ENCODE results near the gene NR1D1.

The NR1D1 gene

DNA sequence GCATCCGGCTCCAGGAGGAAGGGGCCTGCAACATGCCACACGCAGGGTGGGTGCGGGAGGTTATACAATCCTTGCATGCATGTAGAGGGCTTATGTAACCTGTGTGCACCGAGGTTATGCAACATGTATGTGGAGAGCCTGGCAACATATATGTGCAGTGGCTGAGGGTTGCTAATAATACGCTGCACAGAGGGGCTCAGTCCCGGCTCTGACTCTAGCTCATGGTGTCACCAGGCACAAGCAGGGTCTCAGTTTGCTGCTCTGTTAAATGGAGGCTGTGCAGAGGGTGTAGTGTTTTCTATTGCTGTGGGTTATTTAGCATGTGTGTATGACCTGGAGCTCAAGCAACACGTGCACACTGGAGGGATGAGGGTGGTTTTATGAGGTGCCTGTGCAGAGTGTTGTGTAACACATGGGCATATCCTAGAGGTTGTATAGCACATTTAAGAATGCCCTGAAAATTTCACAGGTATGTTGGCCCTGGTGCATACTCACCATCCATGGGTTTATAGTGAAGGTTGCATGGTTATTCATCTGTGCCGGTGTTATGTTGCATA lies 24.4 kb downstream of the NR1D1 start:
- Histone ChIP-seq H3K4me2 (ENCODE audit: low read depth, low read length, poor library complexity, severe bottlenecking) (peak overlapping the region; percentile 45), H3K4me1 (ENCODE audit: insufficient read depth, low read length, poor library complexity, severe bottlenecking) (peaks cover 24% of the 10 kb centered on the region)
- TF ChIP-seq, protein P1, sequence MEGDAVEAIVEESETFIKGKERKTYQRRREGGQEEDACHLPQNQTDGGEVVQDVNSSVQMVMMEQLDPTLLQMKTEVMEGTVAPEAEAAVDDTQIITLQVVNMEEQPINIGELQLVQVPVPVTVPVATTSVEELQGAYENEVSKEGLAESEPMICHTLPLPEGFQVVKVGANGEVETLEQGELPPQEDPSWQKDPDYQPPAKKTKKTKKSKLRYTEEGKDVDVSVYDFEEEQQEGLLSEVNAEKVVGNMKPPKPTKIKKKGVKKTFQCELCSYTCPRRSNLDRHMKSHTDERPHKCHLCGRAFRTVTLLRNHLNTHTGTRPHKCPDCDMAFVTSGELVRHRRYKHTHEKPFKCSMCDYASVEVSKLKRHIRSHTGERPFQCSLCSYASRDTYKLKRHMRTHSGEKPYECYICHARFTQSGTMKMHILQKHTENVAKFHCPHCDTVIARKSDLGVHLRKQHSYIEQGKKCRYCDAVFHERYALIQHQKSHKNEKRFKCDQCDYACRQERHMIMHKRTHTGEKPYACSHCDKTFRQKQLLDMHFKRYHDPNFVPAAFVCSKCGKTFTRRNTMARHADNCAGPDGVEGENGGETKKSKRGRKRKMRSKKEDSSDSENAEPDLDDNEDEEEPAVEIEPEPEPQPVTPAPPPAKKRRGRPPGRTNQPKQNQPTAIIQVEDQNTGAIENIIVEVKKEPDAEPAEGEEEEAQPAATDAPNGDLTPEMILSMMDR (conservative IDR thresholded peaks at IDR 0.05; ENCODE audit: low read length): no peak
- TF ChIP-seq EZH2phosphoT487 (IDR thresholded peaks at IDR 0.05; ENCODE audit: borderline replicate concordance): no peak

DNA sequence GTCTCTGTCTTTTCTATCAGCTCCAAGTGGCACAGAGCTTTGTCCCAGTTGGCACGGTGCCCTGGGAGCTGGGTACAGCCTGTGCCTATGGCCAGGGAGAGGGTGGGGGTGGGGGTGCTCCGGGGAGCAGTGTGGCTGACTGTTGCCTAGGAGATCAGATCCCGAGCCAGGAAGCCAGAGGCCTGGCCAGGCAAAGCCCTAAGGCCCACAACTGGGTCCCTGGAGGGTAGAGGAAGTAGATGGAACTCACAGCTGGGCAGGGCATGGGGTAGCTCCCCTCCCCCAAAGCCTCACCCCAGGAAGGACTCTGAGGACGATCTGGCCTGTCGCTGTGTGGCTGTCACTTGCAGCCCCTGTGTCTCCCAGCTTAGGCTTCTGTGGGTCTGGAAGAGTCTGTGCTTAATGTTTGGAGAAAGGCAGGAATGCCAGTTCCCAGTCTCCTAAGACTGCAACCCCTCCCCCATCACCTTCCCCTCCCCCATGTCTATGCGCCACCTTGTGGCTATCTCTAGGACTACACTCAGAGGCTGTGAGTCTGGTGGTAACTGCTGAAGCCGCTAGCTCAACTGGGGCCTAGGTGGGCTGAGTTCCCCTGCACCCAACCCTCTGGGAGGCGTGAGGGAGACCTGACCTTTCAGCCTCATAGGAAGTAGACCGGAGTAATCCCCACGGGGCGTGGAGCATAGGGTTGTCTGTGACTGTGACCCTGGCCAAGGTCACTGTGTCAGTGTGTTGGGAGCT lies 25.0 kb downstream of the NR1D1 start:
- Histone ChIP-seq H3K4me2 (ENCODE audit: low read depth, low read length, poor library complexity, severe bottlenecking) (peak overlapping the region; percentile 45), H3K9ac (ENCODE audit: low read depth, low read length, poor library complexity, severe bottlenecking) (no peak overlapping the region), H3K36me3 (ENCODE audit: insufficient read depth, low read length) (no peaks in the 10 kb centered on the region; the same call in 1 of the 2 replicates), H3F3A (ENCODE audit: low read depth) (no peaks in the 10 kb centered on the region), H3K4me3 (ENCODE audit: low read length, poor library complexity, severe bottlenecking) (no peak overlapping the region), H2AFZ (ENCODE audit: low read length) (no peak overlapping the region), H3K79me2 (ENCODE audit: insufficient read depth, low read length) (peaks cover 14% of the 10 kb centered on the region; the same call in 1 of the 2 replicates), H3K4me1 (ENCODE audit: insufficient read depth, low read length, poor library complexity, severe bottlenecking) (peaks cover 30% of the 10 kb centered on the region), H3K9me2 (replicated peaks; ENCODE audit: low read depth, low read length) (no peaks in the 10 kb centered on the region), H4K20me1 (ENCODE audit: insufficient read depth, low read length, poor library complexity, severe bottlenecking) (no peaks in the 10 kb centered on the region), H3K9me3 (ENCODE audit: insufficient read depth, low read depth, low read length) (no peaks in the 10 kb centered on the region), H3K27me3 (ENCODE audit: insufficient read depth, low read length, poor library complexity, severe bottlenecking) (no peaks in the 10 kb centered on the region)
- TF ChIP-seq EZH2phosphoT487 (IDR thresholded peaks at IDR 0.05; ENCODE audit: borderline replicate concordance): no peak
- TF ChIP-seq, protein P1 (conservative IDR thresholded peaks at IDR 0.05; ENCODE audit: low read length): peak; percentile 98

More for the DNA sequence above, 24.4 kb downstream of the NR1D1 start:
- no peak overlapping the region for H2AFZ ChIP-seq (ENCODE audit: low read length)
- H4K20me1 ChIP-seq (ENCODE audit: insufficient read depth, low read length, poor library complexity, severe bottlenecking): no peaks in the 10 kb centered on the region
- no peaks in the 10 kb centered on the region for H3K27me3 ChIP-seq (ENCODE audit: insufficient read depth, low read length, poor library complexity, severe bottlenecking)
- no peaks in the 10 kb centered on the region for H3K9me2 ChIP-seq (replicated peaks; ENCODE audit: low read depth, low read length)
- no peak overlapping the region for H3K9ac ChIP-seq (ENCODE audit: low read depth, low read length, poor library complexity, severe bottlenecking)
- no peaks in the 10 kb centered on the region for H3K9me3 ChIP-seq (ENCODE audit: insufficient read depth, low read depth, low read length)
- no peaks in the 10 kb centered on the region for H3F3A ChIP-seq (ENCODE audit: low read depth)
- H3K36me3 ChIP-seq (ENCODE audit: insufficient read depth, low read length): no peaks in the 10 kb centered on the region; the same call in 1 of the 2 replicates
- H3K79me2 ChIP-seq (ENCODE audit: insufficient read depth, low read length): peaks cover 10% of the 10 kb centered on the region; the same call in 1 of the 2 replicates
- H3K4me3 ChIP-seq (ENCODE audit: low read length, poor library complexity, severe bottlenecking): no peak overlapping the region

DNA sequence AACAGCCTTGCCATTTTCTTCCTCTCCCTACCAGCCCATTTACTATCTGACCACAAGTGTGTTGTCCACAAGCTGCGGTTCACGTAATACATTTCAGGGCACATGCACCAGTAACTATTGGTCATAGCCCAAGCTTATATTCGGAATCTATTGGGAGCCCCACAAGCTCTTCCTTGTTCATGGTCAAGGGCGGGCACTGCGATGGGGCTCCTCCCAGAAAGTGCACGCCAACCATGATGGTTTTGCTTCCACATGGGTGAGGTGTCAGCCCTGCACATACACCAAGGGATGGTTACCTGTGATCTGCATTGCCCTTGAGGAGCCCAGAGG lies 25.6 kb downstream of the NR1D1 start:
- no peaks in the 10 kb centered on the region for H3F3A ChIP-seq (ENCODE audit: low read depth)
- peaks cover 36% of the 10 kb centered on the region for H3K4me1 ChIP-seq (ENCODE audit: insufficient read depth, low read length, poor library complexity, severe bottlenecking)
- H3K9me3 ChIP-seq (ENCODE audit: insufficient read depth, low read depth, low read length): no peaks in the 10 kb centered on the region
- H3K4me2 ChIP-seq (ENCODE audit: low read depth, low read length, poor library complexity, severe bottlenecking): peak overlapping the region; percentile 45
- H2AFZ ChIP-seq (ENCODE audit: low read length): no peak overlapping the region
- H3K9me2 ChIP-seq (replicated peaks; ENCODE audit: low read depth, low read length): no peaks in the 10 kb centered on the region
- no peak overlapping the region for H3K4me3 ChIP-seq (ENCODE audit: low read length, poor library complexity, severe bottlenecking)
- H4K20me1 ChIP-seq (ENCODE audit: insufficient read depth, low read length, poor library complexity, severe bottlenecking): no peaks in the 10 kb centered on the region
- H3K36me3 ChIP-seq (ENCODE audit: insufficient read depth, low read length): no peaks in the 10 kb centered on the region; the same call in 1 of the 2 replicates
- H3K9ac ChIP-seq (ENCODE audit: low read depth, low read length, poor library complexity, severe bottlenecking): no peak overlapping the region
- H3K79me2 ChIP-seq (ENCODE audit: insufficient read depth, low read length): peaks cover 18% of the 10 kb centered on the region; the same call in 1 of the 2 replicates
- TF ChIP-seq, protein P1 (conservative IDR thresholded peaks at IDR 0.05; ENCODE audit: low read length): no peak
- TF ChIP-seq EZH2phosphoT487 (IDR thresholded peaks at IDR 0.05; ENCODE audit: borderline replicate concordance): no peak
- no peaks in the 10 kb centered on the region for H3K27me3 ChIP-seq (ENCODE audit: insufficient read depth, low read length, poor library complexity, severe bottlenecking)
